ENCODE data around the gene ZNF486. TPM values are rescaled to one million over a fixed set of nuclear protein-coding genes. Genes with fewer than 3 reads are reported as not detected.
"Not testable (repeated sequence)": the region's sequence is repeated elsewhere in the genome, so short reads cannot be mapped to it uniquely, and the experiment has no call there.

ZNF486 gene
- total RNA-seq (16.6 and 18.3 TPM in 2 replicates), polyA plus RNA-seq (4.7 and 5.3 TPM in 2 replicates), polyA minus RNA-seq (4.9 and 7.1 TPM in 2 replicates)
- 16.5 TPM for total RNA-seq (2013)

- CTCF ChIA-PET: no interaction called here
Observed at GRCh38 chr19:20167020-20167644, at the start of gene ZNF486. Gene ZNF486, plus strand, starts transcription at chr19:20167214. Its CDS starts 117 bp downstream, at chr19:20167331.

GRCh38 chr19:20118064-20118839, 48.8 kb upstream of the ZNF486 start:
- intact Hi-C loops (cut with micrococcal nuclease); H3K36me3 ChIP-seq (replicated peaks in 1 of 2; ENCODE audit: control extremely low read depth in 1 of 2, control insufficient read depth in 1 of 2, extremely low read depth in 1 of 2, insufficient read depth in 2 of 2, low read length in 1 of 2); H3K4me1 Mint-ChIP-seq; H3K27me3 Mint-ChIP-seq; H3K9ac ChIP-seq (ENCODE audit: low read length); H3K4me2 ChIP-seq (replicated peaks; ENCODE audit: low read depth, low read length, poor library complexity, severe bottlenecking); CTCF ChIA-PET; H3K27me3 ChIP-seq (replicated peaks in 1 of 4; ENCODE audit: control extremely low read depth in 1 of 4, control insufficient read depth in 3 of 4, insufficient read depth in 4 of 4, low read length in 3 of 4); H3K27ac ChIP-seq (ENCODE audit: low read length in 2 of 2); POLR2A ChIA-PET; H3K4me3 Mint-ChIP-seq; DNase-seq; H3K79me2 ChIP-seq (ENCODE audit: control insufficient read depth, insufficient read depth, low read length); H3K4me1 ChIP-seq (ENCODE audit: control insufficient read depth in 2 of 2, insufficient read depth in 2 of 2, low read length in 2 of 2); H2AFZ ChIP-seq (ENCODE audit: insufficient read depth, low read depth, low read length, poor library complexity, severe bottlenecking); ATAC-seq (ENCODE audit: low read depth); H3K27ac Mint-ChIP-seq; H4K20me1 ChIP-seq (ENCODE audit: control insufficient read depth, insufficient read depth, low read length, poor library complexity, severe bottlenecking): not testable (repeated sequence)
- H3K9me3 ChIP-seq (ENCODE audit: control extremely low read depth in 1 of 3, control insufficient read depth in 2 of 3, insufficient read depth in 1 of 3, low read length in 2 of 3): peaks cover 26 to 90% (median 37%) of the 10 kb centered on the region in 3 donors
- WGBS (ENCODE audit: insufficient coverage): no CpG with 5 or more reads among the region's 6 CpGs
- peak overlapping the region in 1 of 5 experiments; percentile 10 for H3K4me3 ChIP-seq (ENCODE audit: control extremely low read depth in 1 of 5, extremely low read depth in 1 of 5, insufficient read depth in 1 of 5, low read depth in 2 of 5, low read length in 4 of 5)
- peaks cover 25% of the 10 kb centered on the region for H3K9me3 Mint-ChIP-seq (ENCODE audit: insufficient read depth)

More at GRCh38 chr19:20167020-20167644, at the start of gene ZNF486:
- POLR2A ChIA-PET: interaction anchor here (1.0 to 2.0 kb wide), 4 partner anchors 71 to 1230 kb away, joined by 3 to 9 read pairs (median 6); partner anchors contain the start of genes ZNF493, ZNF682 and ZNF90
- Mint-ChIP-seq H3K27ac (peak within 1 kb of the TSS; percentile 97), H3K4me3 (peak within 1 kb of the TSS; percentile 100), H3K4me1 (peaks cover 56% of the 10 kb centered on the region), H3K9me3 (ENCODE audit: insufficient read depth) (peaks cover 7% of the 10 kb centered on the region), H3K27me3 (no peaks in the 10 kb centered on the region)
- H2AFZ ChIP-seq (ENCODE audit: insufficient read depth, low read depth, low read length, poor library complexity, severe bottlenecking): peak within 1 kb of the TSS; percentile 84
- peak within 1 kb of the TSS; percentile 65 to 78 for H3K27ac ChIP-seq (ENCODE audit: low read length in 2 of 2)
- peaks cover 1 to 16% of the 10 kb centered on the region in 2 experiments for H3K36me3 ChIP-seq (replicated peaks in 1 of 2; ENCODE audit: control extremely low read depth in 1 of 2, control insufficient read depth in 1 of 2, extremely low read depth in 1 of 2, insufficient read depth in 2 of 2, low read length in 1 of 2)
- H3K9me3 ChIP-seq (ENCODE audit: control extremely low read depth in 1 of 3, control insufficient read depth in 2 of 3, insufficient read depth in 1 of 3, low read length in 2 of 3): peaks cover 1 to 34% (median 2%) of the 10 kb centered on the region in 3 donors
- H3K4me3 ChIP-seq (ENCODE audit: control extremely low read depth in 1 of 5, extremely low read depth in 1 of 5, insufficient read depth in 1 of 5, low read depth in 2 of 5, low read length in 4 of 5): peak within 1 kb of the TSS; percentile 54 to 99 (median 73)
- H3K4me1 ChIP-seq (ENCODE audit: control insufficient read depth in 2 of 2, insufficient read depth in 2 of 2, low read length in 2 of 2): peaks cover 17 to 25% of the 10 kb centered on the region in 2 donors
- H3K4me2 ChIP-seq (replicated peaks; ENCODE audit: low read depth, low read length, poor library complexity, severe bottlenecking): peak within 1 kb of the TSS; percentile 91
- 3% methylated on average over 25 of the region's 25 CpGs for WGBS (ENCODE audit: insufficient coverage)
- DNase-seq (peak; percentile 95), ATAC-seq (ENCODE audit: low read depth) (peak; percentile 98)
- TF ChIP-seq CTCF (IDR thresholded peaks at IDR 0.05): no peak
- TF ChIP-seq EZH2 (IDR thresholded peaks at IDR 0.05; ENCODE audit: borderline replicate concordance, insufficient read depth, low read depth, low read length, poor library complexity, severe bottlenecking): no peak
- intact Hi-C loops (cut with micrococcal nuclease): loop anchor here (1.0 to 10.0 kb wide), 7 partner anchors 72 to 500 kb away; partner anchors contain the start of genes ZNF101, ZNF14 and ZNF737
- peaks cover 7% of the 10 kb centered on the region for H4K20me1 ChIP-seq (ENCODE audit: control insufficient read depth, insufficient read depth, low read length, poor library complexity, severe bottlenecking)
- H3K27me3 ChIP-seq (replicated peaks in 1 of 4; ENCODE audit: control extremely low read depth in 1 of 4, control insufficient read depth in 3 of 4, insufficient read depth in 4 of 4, low read length in 3 of 4): no peaks in the 10 kb centered on the region
- H3K9ac ChIP-seq (ENCODE audit: low read length): peak within 1 kb of the TSS; percentile 91
- peaks cover 48% of the 10 kb centered on the region for H3K79me2 ChIP-seq (ENCODE audit: control insufficient read depth, insufficient read depth, low read length)

Measured in B cell (primary cell).